Activated T-cell treated with anti-CD3 and anti-CD28 coated beads, Interleukin-2, amount 50 U/mL, for 24 hours (primary cell): ENCODE measurements around the gene HOXB6.

Experiments
- DNase-seq: peaks from one replicate; pipeline ENCODE4 v3.0.0-alpha.2; 2020
- H3K27ac Mint-ChIP-seq: 2 replicates; pipeline ENCODE4 v1.8.0; 2020; ENCODE audit warnings: mild to moderate bottlenecking, mixed read lengths
- H3K27me3 Mint-ChIP-seq: 2 replicates; pipeline ENCODE4 v1.8.0; 2020; ENCODE audit warnings: mixed read lengths
- H3K36me3 Mint-ChIP-seq: 2 replicates; pipeline ENCODE4 v1.8.0; 2020; ENCODE audit warnings: low read depth, mixed read lengths
- H3K4me1 Mint-ChIP-seq: 2 replicates; pipeline ENCODE4 v1.8.0; 2020; ENCODE audit warnings: low read depth, mixed read lengths
- H3K4me3 Mint-ChIP-seq: 2 replicates; pipeline ENCODE4 v1.8.0; 2020; ENCODE audit warnings: mild to moderate bottlenecking, moderate library complexity, mixed read lengths
- H3K9me3 Mint-ChIP-seq: 2 replicates; pipeline ENCODE4 v1.8.0; 2020; ENCODE audit warnings: mixed read lengths

The HOXB6 gene

GRCh38 chr17:48590607-48591161 lies 14.1 kb downstream of the HOXB6 start:
- Mint-ChIP-seq H3K4me3 (no peak overlapping the region), H3K9me3 (no peaks in the 10 kb centered on the region), H3K27me3 (peaks cover 99% of the 10 kb centered on the region), H3K4me1 (peaks cover 41% of the 10 kb centered on the region), H3K36me3 (no peaks in the 10 kb centered on the region), H3K27ac (no peak overlapping the region)
- no peak for DNase-seq

DNA sequence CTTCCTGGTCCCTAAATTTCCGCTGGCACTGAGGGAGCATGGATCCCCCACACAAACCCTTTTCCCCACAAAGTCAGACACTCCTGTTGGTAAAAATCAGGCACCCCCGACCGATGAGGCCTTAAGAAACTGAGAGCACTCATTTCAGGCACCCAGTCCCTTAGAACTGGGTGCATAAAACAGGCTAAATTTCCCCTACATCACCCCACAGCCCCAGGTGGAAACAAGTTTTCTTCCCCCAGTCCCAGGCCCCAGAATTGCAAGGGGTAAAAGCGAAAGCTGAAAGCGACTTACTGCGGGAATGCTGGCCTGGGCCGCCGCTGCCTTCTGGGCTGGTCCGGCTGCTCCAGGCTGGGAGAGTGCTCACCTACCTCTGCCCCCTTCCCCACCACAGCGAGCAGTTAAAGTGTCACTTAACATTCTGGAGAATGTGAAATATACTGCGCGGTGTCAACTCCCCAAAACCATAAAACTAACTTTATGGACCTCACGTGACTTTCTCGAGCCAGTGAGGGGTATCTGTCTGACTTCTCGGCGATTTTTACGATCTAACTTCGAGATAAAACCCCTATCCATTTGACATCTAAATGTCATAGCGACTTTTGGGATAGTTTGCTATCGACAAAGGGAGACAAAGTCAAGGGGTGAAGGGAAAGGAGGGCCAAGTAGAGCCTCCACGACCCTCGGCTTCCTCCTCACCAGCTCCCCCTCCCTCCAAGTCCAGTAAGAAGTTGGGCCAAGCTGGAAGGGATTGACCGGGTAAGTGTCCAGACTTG lies 14.8 kb downstream of the HOXB6 start, which contains the start of gene HOXB3:
Gene HOXB3 (minus strand): TSS at position 411 of the 776 bp plus-strand sequence. CDS start 37,767 bp downstream, outside the sequence.
- Mint-ChIP-seq H3K27me3 (peaks cover 99% of the 10 kb centered on the region), H3K4me3 (no peak within 1 kb of the TSS)

DNA sequence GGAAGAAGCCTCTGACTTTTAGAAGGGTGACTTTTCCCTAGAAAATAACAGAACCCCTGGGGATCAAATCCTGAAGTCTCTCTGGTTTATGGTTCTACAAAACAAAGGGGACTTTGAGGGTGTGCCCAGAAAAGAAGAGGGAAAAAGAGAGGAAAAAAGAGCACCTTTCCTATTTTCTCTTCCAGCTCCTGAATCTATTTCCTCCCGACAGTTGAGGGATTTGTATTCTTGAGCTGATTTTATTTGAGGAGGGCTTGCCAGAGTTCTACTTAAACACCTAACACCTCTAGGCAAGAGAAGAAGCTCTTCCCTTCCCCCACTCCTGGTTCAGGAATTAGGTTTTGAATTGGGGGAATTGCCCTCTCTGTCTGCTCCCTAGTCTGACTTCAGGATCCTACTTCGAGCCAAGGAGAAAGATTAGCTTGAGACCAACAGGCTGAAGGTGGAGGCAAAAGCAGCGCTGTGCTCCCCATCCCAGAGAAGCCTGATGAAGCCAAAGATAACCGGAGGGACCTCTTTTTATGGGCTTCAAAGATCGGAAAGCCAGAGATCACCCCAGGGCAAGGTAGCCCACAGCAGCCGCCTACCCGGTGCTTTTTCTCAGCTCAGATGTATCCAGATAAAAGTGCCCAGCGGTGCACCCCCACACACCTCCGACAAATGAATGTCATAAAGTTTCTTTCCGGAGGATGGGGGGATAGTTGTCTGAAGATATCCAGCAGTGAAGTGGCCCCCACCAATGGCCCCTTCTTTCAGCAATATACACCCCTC lies 15.5 kb downstream of the HOXB6 start:
- Mint-ChIP-seq H3K9me3 (no peaks in the 10 kb centered on the region), H3K4me3 (no peak overlapping the region)

More for the DNA sequence above, 14.8 kb downstream of the HOXB6 start, which contains the start of gene HOXB3:
- H3K36me3 Mint-ChIP-seq, result peaks cover 2% of the 10 kb centered on the region
- no peak within 1 kb of the TSS for H3K27ac Mint-ChIP-seq
- H3K9me3 Mint-ChIP-seq, result no peaks in the 10 kb centered on the region
- DNase-seq, result no peak
- peaks cover 46% of the 10 kb centered on the region for H3K4me1 Mint-ChIP-seq

DNA sequence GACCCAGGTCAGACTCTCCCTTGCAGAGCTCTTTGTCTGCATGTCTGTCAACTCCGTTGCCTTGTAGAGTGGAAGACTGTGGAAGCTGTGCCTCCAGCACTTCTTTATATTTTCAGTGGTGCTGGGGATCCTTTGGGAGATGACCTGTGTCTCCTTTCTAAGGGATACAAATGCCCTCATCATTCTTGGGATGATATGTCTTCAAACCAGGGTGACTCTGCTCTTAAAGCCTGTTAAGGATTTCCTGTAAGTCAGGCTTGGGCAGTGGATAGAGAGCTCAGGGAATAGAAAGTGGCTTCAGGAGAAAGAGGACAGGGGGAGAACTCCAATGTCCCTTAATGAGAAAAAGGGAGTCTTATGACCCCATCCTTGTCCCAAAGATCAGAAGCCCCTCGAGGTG lies 16.3 kb downstream of the HOXB6 start:
- peaks cover 43% of the 10 kb centered on the region for H3K4me1 Mint-ChIP-seq
- H3K27me3 Mint-ChIP-seq, result peaks cover 99% of the 10 kb centered on the region
- H3K27ac Mint-ChIP-seq, result no peak overlapping the region
- H3K4me3 Mint-ChIP-seq, result no peak overlapping the region
- no peaks in the 10 kb centered on the region for H3K9me3 Mint-ChIP-seq
- H3K36me3 Mint-ChIP-seq, result peaks cover 2% of the 10 kb centered on the region
- no peak for DNase-seq

More for the DNA sequence above, 15.5 kb downstream of the HOXB6 start:
- Mint-ChIP-seq H3K4me1 (peaks cover 49% of the 10 kb centered on the region), H3K27ac (no peak overlapping the region), H3K36me3 (peaks cover 2% of the 10 kb centered on the region), H3K27me3 (peaks cover 99% of the 10 kb centered on the region)
- no peak for DNase-seq

- no peaks in the 10 kb centered on the region for H3K9me3 Mint-ChIP-seq
- DNase-seq, result no peak
- H3K4me3 Mint-ChIP-seq, result no peak overlapping the region
- peaks cover 99% of the 10 kb centered on the region for H3K27me3 Mint-ChIP-seq
- peaks cover 2% of the 10 kb centered on the region for H3K36me3 Mint-ChIP-seq
- H3K4me1 Mint-ChIP-seq, result peaks cover 38% of the 10 kb centered on the region
- H3K27ac Mint-ChIP-seq, result no peak overlapping the region
Observed at GRCh38 chr17:48588074-48588415, 16.7 kb downstream of the HOXB6 start.

DNA sequence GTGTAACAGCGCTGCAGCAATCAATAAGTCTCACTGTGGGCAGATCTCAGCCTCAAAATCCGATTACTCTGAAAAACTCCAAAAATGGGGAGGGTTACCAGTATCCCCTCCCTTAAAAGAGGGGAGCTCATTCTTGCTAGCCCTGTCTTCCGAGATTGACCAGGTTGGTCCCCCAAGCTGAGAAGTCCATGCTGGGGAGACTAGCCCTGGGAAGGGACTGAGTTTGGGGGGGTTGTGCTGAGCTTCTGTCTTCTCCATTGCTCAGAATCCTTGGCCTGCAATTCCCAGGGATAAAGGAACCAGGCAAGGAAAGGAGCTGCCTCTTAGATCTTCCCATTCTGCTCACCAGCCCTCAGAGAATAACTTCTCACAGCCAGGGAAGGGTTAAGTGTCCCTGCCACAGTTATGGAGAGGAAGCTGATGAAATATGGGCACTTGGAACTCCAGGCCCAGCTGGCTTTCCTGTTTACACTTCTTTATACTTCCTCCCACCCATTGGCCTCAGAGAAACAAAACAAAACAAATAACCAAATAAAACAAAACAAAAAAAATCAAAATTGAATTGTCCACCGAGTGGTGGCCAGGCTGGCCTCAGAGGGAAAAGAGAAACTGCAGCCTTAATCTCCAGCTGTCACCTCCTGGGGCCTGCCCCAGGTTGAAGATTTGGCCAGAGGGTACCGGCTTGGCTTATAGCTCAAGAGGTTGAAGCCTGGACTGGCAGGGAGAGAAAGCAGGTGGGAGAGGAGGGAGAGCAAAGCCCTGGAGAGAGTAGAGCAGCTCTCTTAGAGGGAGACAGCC lies 17.3 kb downstream of the HOXB6 start:
- H3K4me3 Mint-ChIP-seq, result no peak overlapping the region

DNA sequence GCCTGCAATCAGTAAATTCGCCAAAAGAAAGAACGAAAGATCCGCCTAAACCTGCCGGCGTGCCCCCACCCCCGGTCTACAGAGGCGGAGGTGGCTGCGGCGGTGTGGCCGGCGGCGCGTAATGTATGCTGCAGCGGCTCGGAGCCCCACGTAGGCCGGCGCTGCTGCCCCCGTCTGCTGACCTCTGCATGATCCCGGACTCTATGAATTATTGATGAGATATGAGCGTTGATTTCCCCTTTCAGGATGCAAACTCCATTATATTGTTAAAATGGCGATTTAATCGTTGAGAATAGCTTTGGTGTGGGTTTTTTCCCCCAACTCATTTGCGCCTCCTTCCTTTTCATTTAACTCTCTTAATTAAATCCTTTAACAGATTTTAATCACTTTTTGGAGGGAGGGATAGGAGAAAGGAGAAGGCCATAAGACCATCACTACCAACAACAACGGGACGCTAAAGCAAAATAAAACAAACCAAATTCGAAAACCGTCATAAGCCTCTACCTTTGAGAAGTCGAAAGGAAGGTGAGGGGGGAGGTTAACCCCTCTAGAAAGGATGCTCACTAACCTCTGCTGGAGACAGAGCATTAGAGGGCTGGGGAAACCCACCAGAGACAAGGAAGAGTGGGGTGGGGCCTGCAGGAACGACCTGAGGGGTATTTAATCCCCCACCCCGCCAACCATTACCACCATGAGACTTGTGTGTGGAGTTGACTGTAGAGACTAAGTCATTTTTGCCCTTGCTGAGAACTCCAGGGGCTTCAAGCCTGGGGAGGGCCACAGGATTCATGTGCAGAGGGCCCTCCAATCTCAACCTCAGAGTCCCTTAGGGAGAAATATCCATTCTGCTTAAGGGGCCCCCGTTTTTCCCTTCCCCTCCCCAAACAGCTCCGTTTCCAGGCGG lies 18.2 kb downstream of the HOXB6 start:
- DNase-seq, result peak; percentile 51
- Mint-ChIP-seq H3K4me1 (peaks cover 35% of the 10 kb centered on the region), H3K4me3 (peak overlapping the region; percentile 85), H3K36me3 (peaks cover 2% of the 10 kb centered on the region), H3K9me3 (no peaks in the 10 kb centered on the region), H3K27me3 (peaks cover 98% of the 10 kb centered on the region), H3K27ac (no peak overlapping the region)

More for the DNA sequence above, 17.3 kb downstream of the HOXB6 start:
- Mint-ChIP-seq H3K36me3 (peaks cover 2% of the 10 kb centered on the region), H3K27me3 (peaks cover 99% of the 10 kb centered on the region), H3K9me3 (no peaks in the 10 kb centered on the region), H3K4me1 (peaks cover 35% of the 10 kb centered on the region), H3K27ac (no peak overlapping the region)
- no peak for DNase-seq

GRCh38 chr17:48584223-48584741 lies 20.5 kb downstream of the HOXB6 start:
- Mint-ChIP-seq H3K9me3 (no peaks in the 10 kb centered on the region), H3K27me3 (peaks cover 98% of the 10 kb centered on the region), H3K36me3 (peaks cover 2% of the 10 kb centered on the region), H3K27ac (no peak overlapping the region), H3K4me1 (peaks cover 46% of the 10 kb centered on the region), H3K4me3 (no peak overlapping the region)
- no peak for DNase-seq

DNA sequence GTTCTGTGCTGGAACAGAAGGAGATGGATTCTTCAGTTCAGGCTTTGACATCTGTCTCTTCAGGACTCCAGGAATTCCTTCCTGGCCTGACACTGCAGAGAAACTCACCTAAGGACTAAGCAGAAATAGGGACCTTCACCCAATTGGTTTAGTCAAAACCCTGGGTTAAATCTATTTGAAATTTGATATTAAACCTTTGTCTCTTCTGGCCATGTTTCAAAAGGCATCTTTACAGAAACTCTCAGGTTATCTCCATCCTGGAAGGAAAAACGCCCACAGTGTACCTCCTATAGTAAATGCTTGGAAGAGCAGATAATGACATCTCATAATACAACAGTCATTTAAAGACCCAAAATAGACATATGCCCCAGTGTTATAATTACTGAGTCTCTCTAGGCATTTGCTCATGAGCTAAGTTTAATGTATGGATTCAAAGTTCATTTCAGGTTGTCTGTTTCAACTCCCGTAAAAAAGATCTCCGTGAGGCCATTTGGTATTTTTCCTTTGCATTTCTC lies 21.0 kb downstream of the HOXB6 start:
- H3K9me3 Mint-ChIP-seq, result no peaks in the 10 kb centered on the region
- H3K27me3 Mint-ChIP-seq, result peaks cover 98% of the 10 kb centered on the region
- H3K4me3 Mint-ChIP-seq, result no peak overlapping the region

GRCh38 chr17:48582750-48583069 lies 22.1 kb downstream of the HOXB6 start:
- peaks cover 93% of the 10 kb centered on the region for H3K27me3 Mint-ChIP-seq
- peaks cover 55% of the 10 kb centered on the region for H3K4me1 Mint-ChIP-seq
- H3K4me3 Mint-ChIP-seq, result peak overlapping the region; percentile 57
- no peaks in the 10 kb centered on the region for H3K9me3 Mint-ChIP-seq
- H3K36me3 Mint-ChIP-seq, result peaks cover 2% of the 10 kb centered on the region
- no peak overlapping the region for H3K27ac Mint-ChIP-seq
- DNase-seq, result no peak

More for the DNA sequence above, 21.0 kb downstream of the HOXB6 start:
- H3K27ac Mint-ChIP-seq, result no peak overlapping the region
- H3K4me1 Mint-ChIP-seq, result peaks cover 51% of the 10 kb centered on the region
- peaks cover 2% of the 10 kb centered on the region for H3K36me3 Mint-ChIP-seq
- DNase-seq, result no peak

- Mint-ChIP-seq H3K9me3 (no peaks in the 10 kb centered on the region), H3K27ac (no peak overlapping the region), H3K4me3 (peak overlapping the region; percentile 11), H3K4me1 (peaks cover 52% of the 10 kb centered on the region), H3K36me3 (no peaks in the 10 kb centered on the region), H3K27me3 (peaks cover 82% of the 10 kb centered on the region)
- DNase-seq, result no peak
Observed at GRCh38 chr17:48579760-48580554, 24.8 kb downstream of the HOXB6 start.

DNA sequence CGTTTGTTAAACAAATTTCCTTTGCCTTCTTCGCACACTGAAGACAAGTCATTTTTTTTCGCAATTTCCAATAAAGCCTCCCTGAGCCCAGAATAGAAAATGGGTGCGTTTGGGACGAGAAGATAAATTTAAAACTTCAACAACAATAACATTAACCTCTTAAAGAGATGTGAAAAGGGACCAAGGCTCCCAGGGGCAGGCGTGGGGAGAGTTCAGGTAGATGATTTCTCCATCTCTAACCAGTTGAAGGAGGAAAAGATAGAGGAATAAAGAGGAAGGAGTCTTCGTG lies 25.4 kb downstream of the HOXB6 start:
- Mint-ChIP-seq H3K27ac (no peak overlapping the region), H3K4me3 (peak overlapping the region; percentile 83), H3K4me1 (peaks cover 50% of the 10 kb centered on the region), H3K36me3 (no peaks in the 10 kb centered on the region), H3K27me3 (peaks cover 78% of the 10 kb centered on the region), H3K9me3 (no peaks in the 10 kb centered on the region)
- DNase-seq, result no peak
